Fibroblast of the aortic adventitia (primary cell): ENCODE results near the gene TDG. TPM values are rescaled to one million over a fixed set of nuclear protein-coding genes. Genes with fewer than 3 reads are reported as not detected.

Source experiments
- DNase-seq: peaks from one replicate; pipeline ENCODE4 v3.0.0-alpha.2; 2010; ENCODE audit warnings: low read depth
- H3K4me3 ChIP-seq: 2 replicates; pipeline ENCODE4 v1.5.1; 2011; ENCODE audit warnings: low read depth, mild to moderate bottlenecking, control low read depth, low read length, moderate library complexity
- CTCF ChIP-seq: IDR thresholded peaks from 2 replicates; pipeline ENCODE4 v1.5.1; 2011; ENCODE audit warnings: mild to moderate bottlenecking, low read length, control low read depth, inconsistent platforms; ENCODE audit not compliant: insufficient read depth
- total RNA-seq: library from RNA; depleted of rRNA; stranded (reverse); fragments of >200 nt; gene quantifications from 2 replicates; pipeline ENCODE4 v1.2.3, GENCODE V29; 2012; ENCODE audit warnings: low replicate concordance

The TDG gene
- total RNA-seq, 1 donor: 16.5 TPM

- DNase-seq: no peak
- no peak for TF ChIP-seq CTCF
- H3K4me3 ChIP-seq: no peak overlapping the region
Measured at GRCh38 chr12:103948746-103949406, 16.8 kb upstream of the TDG start.

GRCh38 chr12:103952497-103952896, 13.2 kb upstream of the TDG start:
- DNase-seq: no peak
- no peak overlapping the region for H3K4me3 ChIP-seq
- TF ChIP-seq CTCF: no peak

- no peak for TF ChIP-seq CTCF
- H3K4me3 ChIP-seq: peak overlapping the region; percentile 92
- peak; percentile 12 for DNase-seq
Measured at GRCh38 chr12:103955811-103956508, 9.7 kb upstream of the TDG start.

- no peak for DNase-seq
- H3K4me3 ChIP-seq: peak overlapping the region; percentile 92
- TF ChIP-seq CTCF: no peak
Measured at GRCh38 chr12:103956509-103957027, 9.1 kb upstream of the TDG start.

DNA sequence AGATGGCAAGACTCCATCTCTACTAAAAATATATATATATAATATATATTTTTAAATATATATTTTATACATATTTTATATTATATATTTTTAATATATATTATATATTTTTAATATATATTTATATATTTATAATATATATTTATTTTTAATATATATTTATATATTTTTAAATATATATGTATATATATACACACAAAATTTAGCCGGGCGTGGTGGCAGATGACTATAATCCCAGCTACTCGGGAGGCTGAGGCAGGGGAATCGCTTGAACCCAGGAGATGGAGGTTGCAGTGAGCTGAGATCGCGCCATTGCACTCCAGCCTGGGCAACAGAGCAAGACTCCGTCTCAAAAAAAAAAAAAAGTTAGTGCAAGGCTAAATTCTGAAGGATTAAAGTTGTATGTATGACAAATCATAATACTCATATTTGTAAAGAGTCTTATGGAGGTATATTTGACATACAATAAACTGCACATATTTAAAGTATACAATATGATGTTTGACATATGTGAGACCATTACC, 7.7 kb upstream of the TDG start:
- no peak for TF ChIP-seq CTCF
- no peak overlapping the region for H3K4me3 ChIP-seq
- no peak for DNase-seq

- no peak overlapping the region for H3K4me3 ChIP-seq
- DNase-seq: no peak
- TF ChIP-seq CTCF: no peak
Measured at GRCh38 chr12:103958621-103959020, 7.1 kb upstream of the TDG start.
